Adipocyte (in vitro differentiated cells): ENCODE data around the gene F13A1.

Source experiments
- DNase-seq: peaks from one replicate; pipeline ENCODE4 v3.0.0-alpha.2; 2015; ENCODE audit warnings: low read depth
- H3K27me3 ChIP-seq: replicated peaks from 2 replicates; pipeline ENCODE4 v1.7.0; 2013; ENCODE audit warnings: mild to moderate bottlenecking, low read length, moderate library complexity; ENCODE audit not compliant: control insufficient read depth, insufficient read depth
- H3K36me3 ChIP-seq: 2 replicates; pipeline ENCODE4 v1.7.0; 2013; ENCODE audit warnings: low read length, mild to moderate bottlenecking, moderate library complexity; ENCODE audit not compliant: control insufficient read depth, insufficient read depth, severe bottlenecking
- H3K4me1 ChIP-seq: 2 replicates; pipeline ENCODE4 v1.7.0; 2013; ENCODE audit warnings: mild to moderate bottlenecking, low read length, moderate library complexity; ENCODE audit not compliant: control insufficient read depth, insufficient read depth
- H3K4me3 ChIP-seq: 2 replicates; pipeline ENCODE4 v1.7.0; 2013; ENCODE audit warnings: mild to moderate bottlenecking, low read length, moderate library complexity
- H3K9ac ChIP-seq: 2 replicates; pipeline ENCODE4 v1.7.0; 2013; ENCODE audit warnings: mild to moderate bottlenecking, low read length, moderate library complexity
- H3K9me3 ChIP-seq: 2 replicates; pipeline ENCODE4 v1.7.0; 2013; ENCODE audit warnings: mild to moderate bottlenecking, low read length, moderate library complexity; ENCODE audit not compliant: control insufficient read depth

The F13A1 gene

GRCh38 chr6:6319952-6320811 is at the start of gene F13A1:
F13A1 (minus strand) TSS chr6:6320662; CDS start chr6:6318664, 1,998 bp downstream.
- no peak within 1 kb of the TSS for H3K4me3 ChIP-seq
- no peak within 1 kb of the TSS for H3K9ac ChIP-seq
- no peak for DNase-seq
- no peaks in the 10 kb centered on the region for H3K36me3 ChIP-seq
- no peaks in the 10 kb centered on the region for H3K9me3 ChIP-seq
- peaks cover 58% of the 10 kb centered on the region for H3K27me3 ChIP-seq
- H3K4me1 ChIP-seq: no peaks in the 10 kb centered on the region

DNA sequence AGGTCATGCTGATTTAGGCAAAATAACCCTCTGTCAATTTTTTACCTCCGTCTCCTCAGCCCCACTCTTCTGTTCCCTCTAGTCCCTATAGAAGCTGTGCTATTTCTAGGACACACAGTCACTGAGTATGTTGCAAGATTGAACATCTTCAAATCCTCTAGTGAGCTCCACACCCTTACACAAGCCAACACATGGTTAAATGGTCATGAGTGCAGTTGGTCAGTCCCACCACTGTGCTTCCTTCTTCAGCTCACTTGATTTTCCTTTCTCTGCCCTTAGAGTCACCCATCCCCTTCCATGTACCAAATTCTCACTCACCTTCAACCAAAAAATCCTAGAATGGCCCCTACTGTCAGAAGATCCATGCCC is 48.2 kb upstream of the F13A1 start:
- Histone ChIP-seq H3K9me3 (no peaks in the 10 kb centered on the region), H3K9ac (no peak overlapping the region), H3K36me3 (no peaks in the 10 kb centered on the region), H3K4me3 (no peak overlapping the region), H3K4me1 (no peaks in the 10 kb centered on the region), H3K27me3 (no peaks in the 10 kb centered on the region)
- DNase-seq: no peak

DNA sequence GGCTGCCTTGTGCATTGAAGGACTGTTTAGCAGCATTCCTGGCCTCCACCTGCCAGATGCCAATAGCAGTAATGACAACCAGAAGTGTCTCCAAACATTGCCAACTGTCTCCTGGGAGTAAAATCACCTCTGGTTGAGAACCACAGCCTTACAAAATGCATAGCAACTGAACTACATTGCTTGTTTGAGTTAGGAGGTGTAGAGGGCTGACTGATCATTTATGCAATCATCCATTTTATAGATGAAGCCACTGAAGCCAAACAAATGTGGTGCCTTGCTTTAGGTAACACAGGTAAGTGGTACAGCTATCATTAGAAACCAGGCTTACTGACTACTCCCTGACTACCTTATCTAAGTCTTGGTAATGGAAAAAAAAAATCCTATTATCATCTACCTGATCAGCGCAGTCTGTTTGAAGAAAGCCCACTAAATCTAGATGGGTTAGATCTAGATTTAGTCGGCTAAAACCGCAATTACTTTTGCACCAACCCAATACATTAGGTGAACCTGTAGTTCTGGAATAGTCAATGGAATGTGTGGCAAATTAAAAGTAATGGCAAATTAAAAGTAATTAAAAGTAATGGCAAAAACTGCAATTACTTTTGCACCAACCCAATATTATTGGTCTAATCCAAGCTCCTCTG is 47.7 kb upstream of the F13A1 start:
- Histone ChIP-seq H3K9ac (no peak overlapping the region), H3K9me3 (no peaks in the 10 kb centered on the region), H3K27me3 (no peaks in the 10 kb centered on the region), H3K4me3 (no peak overlapping the region), H3K4me1 (no peaks in the 10 kb centered on the region), H3K36me3 (no peaks in the 10 kb centered on the region)
- no peak for DNase-seq

DNA sequence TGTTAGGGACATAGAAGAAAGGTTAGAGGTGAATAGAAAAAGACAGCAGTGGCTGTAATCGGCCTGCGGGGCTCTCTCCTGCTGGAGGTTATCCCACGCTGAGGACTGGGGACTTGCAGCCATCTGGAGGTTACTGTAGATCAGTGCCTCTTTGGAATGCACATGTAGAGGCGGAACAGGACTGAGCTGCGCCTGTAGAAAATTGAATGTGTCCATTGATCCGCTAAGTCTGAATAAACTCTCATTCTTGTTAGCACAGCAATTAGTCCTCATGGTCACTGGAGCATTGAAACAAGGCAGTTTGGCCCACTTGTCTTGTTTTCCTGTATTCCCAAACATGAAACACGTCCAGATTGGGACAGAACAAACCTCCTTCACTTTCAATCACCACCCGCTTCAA is 46.3 kb upstream of the F13A1 start:
- no peaks in the 10 kb centered on the region for H3K36me3 ChIP-seq
- DNase-seq: no peak
- no peaks in the 10 kb centered on the region for H3K27me3 ChIP-seq
- no peaks in the 10 kb centered on the region for H3K9me3 ChIP-seq
- no peaks in the 10 kb centered on the region for H3K4me1 ChIP-seq
- H3K4me3 ChIP-seq: no peak overlapping the region
- no peak overlapping the region for H3K9ac ChIP-seq

- Histone ChIP-seq H3K9ac (no peak overlapping the region), H3K27me3 (no peaks in the 10 kb centered on the region), H3K4me3 (no peak overlapping the region), H3K4me1 (no peaks in the 10 kb centered on the region), H3K36me3 (no peaks in the 10 kb centered on the region), H3K9me3 (no peaks in the 10 kb centered on the region)
- DNase-seq: no peak
Observed at GRCh38 chr6:6365242-6365641, 44.8 kb upstream of the F13A1 start.

DNA sequence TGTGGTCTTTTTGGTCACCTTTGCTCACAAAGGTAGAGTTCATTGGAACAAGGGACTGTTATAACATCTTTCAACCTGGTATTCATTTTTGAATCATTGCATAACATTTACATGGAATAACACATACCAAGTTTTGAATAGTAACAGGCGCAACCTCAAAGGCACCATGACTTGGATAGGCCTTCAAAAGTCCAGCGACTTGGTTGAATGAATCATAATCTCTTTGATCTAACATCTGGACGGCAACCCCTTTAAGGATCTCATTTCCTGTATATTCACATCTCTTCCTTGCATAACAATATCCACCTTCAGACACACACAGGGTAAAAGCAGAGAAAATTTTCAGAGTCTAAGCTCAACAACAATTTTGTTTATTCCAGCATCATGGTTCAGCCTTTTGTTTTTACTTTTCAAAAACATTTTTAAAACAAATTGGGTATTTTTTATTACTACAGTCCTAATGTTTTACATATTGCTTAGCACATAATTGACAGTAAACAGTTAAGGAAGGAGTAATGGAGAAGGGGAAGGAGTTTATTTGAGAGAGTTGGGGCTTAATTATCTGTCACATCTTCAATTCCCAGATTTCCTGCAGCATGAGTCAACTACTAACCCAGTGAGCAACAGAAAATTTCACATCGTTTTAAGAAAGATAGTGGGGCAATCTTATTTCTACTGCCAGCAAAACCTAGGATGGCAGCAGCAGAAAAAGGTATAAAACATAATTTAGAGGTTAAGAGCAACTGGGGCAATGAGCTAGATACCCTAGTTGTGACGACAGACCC is 41.8 kb upstream of the F13A1 start:
- DNase-seq: no peak
- Histone ChIP-seq H3K9me3 (no peaks in the 10 kb centered on the region), H3K4me1 (no peaks in the 10 kb centered on the region), H3K36me3 (no peaks in the 10 kb centered on the region), H3K9ac (no peak overlapping the region), H3K4me3 (no peak overlapping the region), H3K27me3 (no peaks in the 10 kb centered on the region)

DNA sequence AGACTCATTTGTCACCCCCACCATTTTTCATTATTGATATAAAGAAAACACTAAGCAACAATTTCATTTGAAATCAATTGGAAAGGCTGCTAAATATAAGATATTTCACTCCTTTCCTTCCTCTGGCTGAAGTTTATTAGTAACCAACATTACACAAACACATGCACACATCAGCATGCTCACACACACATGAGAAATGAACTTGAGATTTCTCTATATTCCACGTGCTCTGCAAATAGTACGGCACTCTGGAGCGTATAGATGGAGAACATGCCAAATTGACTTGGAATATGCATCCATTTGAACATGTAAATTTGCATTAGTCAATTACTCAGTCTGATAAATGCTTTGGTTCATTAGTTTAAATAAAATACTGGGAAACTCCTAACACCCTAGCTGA is 37.1 kb upstream of the F13A1 start:
- no peak for DNase-seq

DNA sequence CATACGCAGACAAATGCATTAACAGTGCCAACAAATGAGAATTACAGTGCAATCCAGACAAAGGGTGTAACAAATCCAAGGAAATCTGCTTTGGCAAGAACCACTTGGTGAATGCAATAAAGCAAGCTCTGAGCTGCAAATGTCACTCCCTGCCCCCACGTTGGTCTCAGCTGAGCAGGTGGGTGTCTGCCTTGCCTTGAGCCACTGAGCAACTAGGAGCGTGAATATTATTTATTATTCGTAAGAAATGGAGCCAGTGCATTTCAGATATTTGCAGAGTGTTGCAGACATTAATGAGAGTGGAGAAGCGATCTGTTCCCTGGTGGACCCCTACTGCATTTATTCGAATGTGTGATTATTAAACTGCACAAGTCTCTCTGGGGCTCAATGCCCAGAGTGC is 36.6 kb upstream of the F13A1 start:
- no peak for DNase-seq
- Histone ChIP-seq H3K36me3 (no peaks in the 10 kb centered on the region), H3K4me1 (no peaks in the 10 kb centered on the region), H3K4me3 (no peak overlapping the region), H3K9ac (no peak overlapping the region), H3K27me3 (peaks cover 3% of the 10 kb centered on the region), H3K9me3 (no peaks in the 10 kb centered on the region)

More for the DNA sequence above, 37.1 kb upstream of the F13A1 start:
- Histone ChIP-seq H3K4me1 (no peaks in the 10 kb centered on the region), H3K36me3 (no peaks in the 10 kb centered on the region), H3K27me3 (peaks cover 3% of the 10 kb centered on the region), H3K4me3 (no peak overlapping the region), H3K9ac (no peak overlapping the region), H3K9me3 (no peaks in the 10 kb centered on the region)

DNA sequence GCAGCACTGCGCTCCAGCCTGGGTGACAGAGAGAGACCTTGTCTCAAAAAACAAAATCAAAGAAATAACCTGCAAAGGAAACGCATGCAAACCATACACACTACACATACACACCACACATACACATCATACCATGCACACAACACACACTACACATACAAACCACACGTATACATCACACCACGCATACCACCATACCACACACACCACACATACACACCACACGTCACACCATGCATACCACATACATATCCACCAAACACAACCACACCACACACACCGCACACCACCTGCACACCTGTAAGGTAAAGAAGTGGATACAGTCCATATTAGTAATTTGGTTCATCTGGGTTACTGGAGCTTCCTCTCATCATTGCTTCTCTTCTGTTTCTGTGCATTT is 32.3 kb upstream of the F13A1 start:
- Histone ChIP-seq H3K36me3 (no peaks in the 10 kb centered on the region), H3K9ac (no peak overlapping the region), H3K4me1 (no peaks in the 10 kb centered on the region), H3K9me3 (no peaks in the 10 kb centered on the region), H3K4me3 (no peak overlapping the region), H3K27me3 (peaks cover 9% of the 10 kb centered on the region)
- no peak for DNase-seq

DNA sequence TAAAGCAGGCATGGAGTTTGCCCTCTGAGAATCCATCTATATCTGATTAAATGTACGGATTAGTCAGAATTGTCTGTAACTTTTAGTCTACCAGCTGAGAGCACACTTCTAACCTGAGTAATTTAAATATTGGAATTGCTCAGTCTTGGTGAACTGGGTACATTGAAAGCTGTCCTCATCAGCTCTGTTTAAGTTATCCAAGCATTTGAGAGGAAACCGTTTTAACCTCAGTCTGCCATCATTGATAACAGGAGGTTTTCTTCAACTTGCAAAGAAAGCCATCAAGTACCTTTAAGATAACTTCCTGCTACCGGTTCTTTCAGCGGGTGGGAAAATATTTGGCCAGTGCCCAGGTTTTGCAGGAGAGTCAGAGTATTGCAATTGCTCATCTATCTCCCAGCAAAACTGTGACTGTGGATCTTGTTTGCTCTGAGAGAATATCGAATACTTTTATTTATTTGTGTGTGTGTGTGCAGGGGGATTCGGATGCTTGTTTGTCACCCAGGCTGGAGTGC is 31.1 kb upstream of the F13A1 start:
- Histone ChIP-seq H3K4me1 (no peaks in the 10 kb centered on the region), H3K9me3 (no peaks in the 10 kb centered on the region), H3K4me3 (no peak overlapping the region), H3K36me3 (no peaks in the 10 kb centered on the region), H3K9ac (no peak overlapping the region), H3K27me3 (peaks cover 9% of the 10 kb centered on the region)
- no peak for DNase-seq

DNA sequence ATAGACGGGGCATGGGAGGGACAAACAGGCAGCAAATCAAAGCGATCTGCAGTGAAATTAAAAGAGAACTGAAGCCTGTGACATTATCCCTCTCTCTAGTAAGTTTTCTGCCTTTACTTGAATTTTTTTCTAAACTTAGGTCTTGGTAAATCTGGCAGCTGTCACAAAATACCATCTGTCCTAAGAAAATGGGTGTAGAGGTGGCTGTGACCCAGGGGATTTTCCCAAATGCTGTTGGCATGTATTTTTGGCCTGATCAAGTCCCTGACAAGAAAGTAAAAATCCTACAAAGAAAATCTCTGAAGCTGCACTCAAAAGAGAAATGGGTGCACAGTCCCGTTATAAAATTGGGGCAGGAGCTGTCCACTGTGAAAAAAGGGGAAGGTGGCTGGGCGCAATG is 30.2 kb upstream of the F13A1 start:
- Histone ChIP-seq H3K9me3 (no peaks in the 10 kb centered on the region), H3K27me3 (peaks cover 9% of the 10 kb centered on the region), H3K9ac (no peak overlapping the region), H3K36me3 (no peaks in the 10 kb centered on the region), H3K4me3 (no peak overlapping the region), H3K4me1 (no peaks in the 10 kb centered on the region)
- DNase-seq: no peak
